ENCODE data around the gene SOD1.

DNA sequence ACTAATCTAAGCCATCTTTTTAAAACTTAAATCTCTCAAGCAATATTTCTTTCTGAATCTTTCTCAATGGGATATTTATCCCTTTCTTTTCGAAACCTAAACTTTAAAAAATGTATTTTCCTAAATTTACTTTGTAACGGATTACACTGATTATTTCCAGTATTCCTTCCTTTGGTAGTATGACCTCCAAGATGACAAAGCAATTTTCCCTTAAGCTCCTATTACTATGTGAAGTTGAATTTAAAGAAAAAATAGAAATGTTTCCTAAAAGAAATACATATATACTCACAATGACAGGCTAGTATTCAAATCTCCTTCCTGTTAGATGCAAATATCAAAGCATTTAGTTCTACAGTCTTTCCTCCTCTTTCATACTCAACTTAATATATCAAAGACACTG lies 56.6 kb downstream of the SOD1 start:
- TF ChIP-seq POLR2A (IDR thresholded peaks at IDR 0.05) = no peak
- TF ChIP-seq CTCF (IDR thresholded peaks at IDR 0.05) = no peak

All from uterus (tissue), 2 donors.